Progenitor cell of endocrine pancreas (in vitro differentiated cells): ENCODE data around the gene PRG2. TPM values are rescaled to one million over a fixed set of nuclear protein-coding genes. Genes with fewer than 3 reads are reported as not detected.

ENCODE experiments used
- DNase-seq: peaks from one replicate; pipeline ENCODE4 v3.0.0; 2021; ENCODE audit warnings: low spot score; ENCODE audit not compliant: unreplicated experiment
- H3K27ac Mint-ChIP-seq: 2 replicates; pipeline ENCODE4 v1.8.0; 2021; ENCODE audit warnings: mild to moderate bottlenecking, moderate library complexity, mixed read lengths
- H3K27me3 Mint-ChIP-seq: 2 replicates; pipeline ENCODE4 v1.8.0; 2021; ENCODE audit warnings: mixed read lengths
- H3K36me3 Mint-ChIP-seq: 2 replicates; pipeline ENCODE4 v1.8.0; 2022; ENCODE audit warnings: mixed read lengths; ENCODE audit not compliant: insufficient read depth
- H3K4me1 Mint-ChIP-seq: 2 replicates; pipeline ENCODE4 v1.8.0; 2021; ENCODE audit warnings: low read depth, mixed read lengths
- H3K4me3 Mint-ChIP-seq: 2 replicates; pipeline ENCODE4 v1.8.0; 2021; ENCODE audit warnings: low read depth, mild to moderate bottlenecking, moderate library complexity, mixed read lengths
- H3K9me3 Mint-ChIP-seq: 2 replicates; pipeline ENCODE4 v1.8.0; 2021; ENCODE audit warnings: low read depth, mixed read lengths
- total RNA-seq: library from RNA; stranded (reverse); gene quantifications from 2 replicates; pipeline ENCODE4 v1.2.1, GENCODE V29; 2021
- TF ChIP-seq, protein P1 (sequence below): fragments of 200-600 bp; sonication (generic); IDR thresholded peaks from one replicate; pipeline ENCODE4 v1.5.0; 2021; ENCODE audit warnings: antibody characterized with exemption, mild to moderate bottlenecking; ENCODE audit not compliant: unreplicated experiment

PRG2 gene
- total RNA-seq, 1 donor from 2014 or later: not detected

DNA sequence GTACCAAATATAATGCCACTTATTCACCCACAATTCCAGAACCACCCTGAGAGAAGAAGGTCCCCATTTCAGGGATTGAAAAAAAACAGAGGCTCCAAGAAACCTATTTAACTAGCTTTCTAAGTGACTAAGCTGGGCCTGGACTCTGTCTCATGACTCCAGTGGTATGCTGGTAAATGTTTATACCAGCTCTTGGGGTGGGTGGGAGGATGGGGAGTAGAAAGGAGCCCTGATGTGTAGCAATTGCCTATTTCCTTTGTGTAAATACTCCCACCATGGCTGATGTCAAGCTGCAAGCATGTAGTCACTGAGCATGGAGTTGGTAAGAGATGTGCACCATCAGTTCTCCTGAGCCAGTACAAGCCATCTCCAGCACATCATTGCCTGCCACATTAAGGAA is 12.3 kb downstream of the PRG2 start:
- DNase-seq: no peak
- H3K36me3 Mint-ChIP-seq: no peaks in the 10 kb centered on the region
- no peaks in the 10 kb centered on the region for H3K4me1 Mint-ChIP-seq
- no peak overlapping the region for H3K4me3 Mint-ChIP-seq
- TF ChIP-seq, protein P1, sequence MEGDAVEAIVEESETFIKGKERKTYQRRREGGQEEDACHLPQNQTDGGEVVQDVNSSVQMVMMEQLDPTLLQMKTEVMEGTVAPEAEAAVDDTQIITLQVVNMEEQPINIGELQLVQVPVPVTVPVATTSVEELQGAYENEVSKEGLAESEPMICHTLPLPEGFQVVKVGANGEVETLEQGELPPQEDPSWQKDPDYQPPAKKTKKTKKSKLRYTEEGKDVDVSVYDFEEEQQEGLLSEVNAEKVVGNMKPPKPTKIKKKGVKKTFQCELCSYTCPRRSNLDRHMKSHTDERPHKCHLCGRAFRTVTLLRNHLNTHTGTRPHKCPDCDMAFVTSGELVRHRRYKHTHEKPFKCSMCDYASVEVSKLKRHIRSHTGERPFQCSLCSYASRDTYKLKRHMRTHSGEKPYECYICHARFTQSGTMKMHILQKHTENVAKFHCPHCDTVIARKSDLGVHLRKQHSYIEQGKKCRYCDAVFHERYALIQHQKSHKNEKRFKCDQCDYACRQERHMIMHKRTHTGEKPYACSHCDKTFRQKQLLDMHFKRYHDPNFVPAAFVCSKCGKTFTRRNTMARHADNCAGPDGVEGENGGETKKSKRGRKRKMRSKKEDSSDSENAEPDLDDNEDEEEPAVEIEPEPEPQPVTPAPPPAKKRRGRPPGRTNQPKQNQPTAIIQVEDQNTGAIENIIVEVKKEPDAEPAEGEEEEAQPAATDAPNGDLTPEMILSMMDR: no peak
- peaks cover 41% of the 10 kb centered on the region for H3K27me3 Mint-ChIP-seq
- H3K27ac Mint-ChIP-seq: no peak overlapping the region
- no peaks in the 10 kb centered on the region for H3K9me3 Mint-ChIP-seq

DNA sequence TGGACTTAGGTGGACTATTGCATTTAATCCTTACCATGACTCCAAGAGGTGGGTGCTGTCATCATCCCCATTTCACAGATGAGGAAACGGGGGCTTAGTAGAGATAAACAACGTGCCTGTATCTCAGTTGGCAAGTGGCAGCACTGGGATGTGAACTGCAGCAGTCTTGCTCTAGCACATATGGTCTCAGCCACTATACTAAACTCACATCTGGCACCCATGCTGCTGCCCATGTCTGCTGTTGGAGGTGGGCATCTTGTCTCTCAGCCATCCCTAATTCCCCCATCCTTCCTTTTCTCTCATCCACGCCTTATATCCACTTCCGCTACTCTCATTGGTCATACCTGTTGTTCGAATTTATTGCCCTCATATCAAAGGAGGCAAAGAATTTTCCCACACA is 13.3 kb downstream of the PRG2 start:
- no peak overlapping the region for H3K27ac Mint-ChIP-seq
- peaks cover 35% of the 10 kb centered on the region for H3K27me3 Mint-ChIP-seq
- DNase-seq: no peak
- TF ChIP-seq, protein P1: no peak
- no peak overlapping the region for H3K4me3 Mint-ChIP-seq
- no peaks in the 10 kb centered on the region for H3K36me3 Mint-ChIP-seq
- no peaks in the 10 kb centered on the region for H3K9me3 Mint-ChIP-seq
- no peaks in the 10 kb centered on the region for H3K4me1 Mint-ChIP-seq

DNA sequence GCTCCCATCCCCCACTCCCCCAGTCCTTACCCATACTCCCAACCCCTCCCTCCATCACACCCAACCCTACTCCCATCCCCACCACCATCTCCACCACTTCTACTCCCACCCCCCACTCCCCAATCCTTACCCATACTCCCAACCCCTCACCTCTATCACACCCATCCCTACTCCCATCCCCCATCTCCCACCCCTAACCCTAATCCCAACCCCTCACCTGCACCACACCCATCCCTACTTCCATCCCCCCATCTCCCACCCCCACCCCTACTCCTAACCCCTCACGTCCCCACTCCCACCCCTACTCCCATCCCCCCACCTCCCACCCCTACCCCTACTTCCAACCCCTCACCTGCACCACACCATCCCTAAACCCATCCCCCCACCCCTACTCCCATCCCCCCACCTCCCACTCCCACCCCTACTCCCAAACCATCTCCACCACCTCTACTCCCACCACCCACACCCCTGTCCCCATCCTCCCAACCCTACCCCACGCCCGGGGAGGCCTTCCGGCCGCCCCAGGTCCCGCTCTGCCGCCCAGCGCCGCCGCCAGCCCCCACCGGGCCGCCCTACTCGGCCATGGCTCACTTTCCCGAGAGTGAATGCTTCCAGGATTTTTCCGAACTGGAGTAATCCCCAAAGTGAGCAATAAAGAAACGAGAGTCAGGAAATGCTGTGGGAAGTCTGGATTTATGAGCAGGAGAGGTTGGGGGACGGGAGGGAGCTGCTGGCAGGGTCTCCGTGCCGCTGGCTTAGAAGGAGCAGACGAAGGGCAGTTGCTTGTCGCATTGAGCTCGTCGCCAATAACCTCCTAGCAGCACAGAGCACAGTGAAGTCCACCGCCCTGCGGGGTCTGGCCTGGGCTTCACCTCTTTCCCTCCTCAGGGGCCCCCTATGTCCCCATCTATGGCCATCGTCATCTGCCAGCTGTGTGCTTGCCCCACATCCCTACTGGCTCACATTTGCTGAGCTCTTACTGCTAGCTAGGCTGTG is 14.1 kb downstream of the PRG2 start:
- peaks cover 35% of the 10 kb centered on the region for H3K27me3 Mint-ChIP-seq
- no peak overlapping the region for H3K27ac Mint-ChIP-seq
- no peaks in the 10 kb centered on the region for H3K4me1 Mint-ChIP-seq
- DNase-seq: no peak
- TF ChIP-seq, protein P1: no peak
- H3K9me3 Mint-ChIP-seq: no peaks in the 10 kb centered on the region
- H3K4me3 Mint-ChIP-seq: no peak overlapping the region
- no peaks in the 10 kb centered on the region for H3K36me3 Mint-ChIP-seq

DNA sequence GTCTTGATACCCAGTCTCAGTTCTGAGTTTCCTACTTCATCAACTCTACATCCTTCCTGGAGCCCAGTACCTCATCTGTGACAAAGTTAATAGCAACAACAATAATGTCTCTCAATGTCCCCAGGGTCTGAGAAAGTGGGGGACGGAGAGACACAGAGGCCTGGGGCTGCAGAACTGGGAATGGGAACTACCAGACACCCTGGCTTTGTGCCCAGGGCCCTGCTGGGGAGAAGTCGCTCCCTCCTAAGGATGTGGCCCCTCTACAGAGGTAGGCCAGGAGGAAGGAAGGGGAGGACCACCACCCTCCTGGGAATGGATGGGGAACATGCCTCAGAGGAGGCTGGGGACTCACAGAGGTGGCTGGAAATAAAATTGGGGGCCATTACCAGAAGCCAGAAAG is 15.0 kb downstream of the PRG2 start:
- Mint-ChIP-seq H3K36me3 (no peaks in the 10 kb centered on the region), H3K4me1 (no peaks in the 10 kb centered on the region), H3K27ac (no peak overlapping the region), H3K4me3 (no peak overlapping the region), H3K27me3 (peaks cover 28% of the 10 kb centered on the region), H3K9me3 (no peaks in the 10 kb centered on the region)
- TF ChIP-seq, protein P1: no peak
- DNase-seq: no peak

DNA sequence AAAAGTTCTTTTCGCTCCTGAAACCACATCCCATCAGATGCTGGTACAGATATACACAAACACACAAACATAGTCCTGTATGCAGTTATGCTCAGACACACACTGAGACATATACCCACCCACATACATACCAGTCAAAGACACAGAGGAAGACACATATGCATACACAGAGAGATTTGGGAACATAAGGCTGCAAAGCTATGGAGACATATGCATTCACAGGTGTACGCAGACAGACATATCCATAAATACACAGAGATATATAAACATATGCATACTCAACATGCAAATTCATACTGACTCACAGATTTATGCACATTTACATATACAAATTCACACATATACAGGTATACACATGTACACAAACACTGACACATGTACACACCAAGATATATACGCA is 15.5 kb downstream of the PRG2 start:
- peaks cover 25% of the 10 kb centered on the region for H3K27me3 Mint-ChIP-seq
- no peak overlapping the region for H3K4me3 Mint-ChIP-seq

More for the DNA sequence above, 15.5 kb downstream of the PRG2 start:
- Mint-ChIP-seq H3K27ac (no peak overlapping the region), H3K9me3 (no peaks in the 10 kb centered on the region), H3K36me3 (no peaks in the 10 kb centered on the region), H3K4me1 (no peaks in the 10 kb centered on the region)
- TF ChIP-seq, protein P1: no peak
- DNase-seq: no peak
